CD4-positive, alpha-beta T cell treated with Interleukin-21 for 1 hour (primary cell): Measurements from ENCODE around the gene C19orf44.
"Not testable (repeated sequence)": the region's sequence is repeated elsewhere in the genome, so short reads cannot be mapped to it uniquely, and the experiment has no call there.

Source experiments
- DNase-seq: peaks from one replicate; pipeline ENCODE4 v3.0.0-alpha.2; 2020

The C19orf44 gene

GRCh38 chr19:16495982-16496612 lies at the start of gene C19orf44, which contains the start of gene CALR3:
Gene C19orf44, plus strand, starts transcription at chr19:16496394. Its CDS starts 4,399 bp downstream, at chr19:16500793.
Gene CALR3, minus strand, starts transcription at chr19:16496167. Its CDS starts 38 bp downstream, at chr19:16496129.
- peak; percentile 97 for DNase-seq

GRCh38 chr19:16446724-16447368 lies 49.3 kb upstream of the C19orf44 start:
- peak; percentile 43 for DNase-seq

- DNase-seq: not testable (repeated sequence)
Observed at GRCh38 chr19:16448872-16449271, 47.3 kb upstream of the C19orf44 start.

GRCh38 chr19:16449330-16449961 lies 46.7 kb upstream of the C19orf44 start:
- DNase-seq: peak; percentile 66

- DNase-seq: no peak
Observed at GRCh38 chr19:16452325-16452724, 43.9 kb upstream of the C19orf44 start.

- no peak for DNase-seq
Observed at GRCh38 chr19:16454351-16454918, 41.8 kb upstream of the C19orf44 start.

- DNase-seq: no peak
Observed at GRCh38 chr19:16455489-16455888, 40.7 kb upstream of the C19orf44 start.

GRCh38 chr19:16456652-16457194 lies 39.5 kb upstream of the C19orf44 start:
- no peak for DNase-seq

- no peak for DNase-seq
Observed at GRCh38 chr19:16457195-16457953, 38.8 kb upstream of the C19orf44 start.

GRCh38 chr19:16457954-16458331 lies 38.3 kb upstream of the C19orf44 start:
- no peak for DNase-seq

GRCh38 chr19:16458391-16459341 lies 37.5 kb upstream of the C19orf44 start:
- no peak for DNase-seq

GRCh38 chr19:16459680-16460079 lies 36.5 kb upstream of the C19orf44 start:
- no peak for DNase-seq

- DNase-seq: no peak
Observed at GRCh38 chr19:16460454-16460853, 35.7 kb upstream of the C19orf44 start.

GRCh38 chr19:16461630-16462051 lies 34.6 kb upstream of the C19orf44 start:
- no peak for DNase-seq

GRCh38 chr19:16462757-16463250 lies 33.4 kb upstream of the C19orf44 start:
- DNase-seq: no peak

GRCh38 chr19:16463341-16463990 lies 32.7 kb upstream of the C19orf44 start:
- no peak for DNase-seq

- DNase-seq: no peak
Observed at GRCh38 chr19:16463991-16464575, 32.1 kb upstream of the C19orf44 start.

- DNase-seq: no peak
Observed at GRCh38 chr19:16465239-16465638, 31.0 kb upstream of the C19orf44 start.

GRCh38 chr19:16466802-16467427 lies 29.3 kb upstream of the C19orf44 start:
- DNase-seq: not testable (repeated sequence)

- DNase-seq: no peak
Observed at GRCh38 chr19:16467581-16467980, 28.6 kb upstream of the C19orf44 start.
